Fibroblast of skin of right quadriceps (primary cell): ENCODE data around the gene OAS3.
"Not testable (repeated sequence)": the region's sequence is repeated elsewhere in the genome, so short reads cannot be mapped to it uniquely, and the experiment has no call there.

Source experiments
- DNase-seq: peaks from one replicate; pipeline ENCODE4 v3.0.0-alpha.2; 2013

The OAS3 gene

DNA sequence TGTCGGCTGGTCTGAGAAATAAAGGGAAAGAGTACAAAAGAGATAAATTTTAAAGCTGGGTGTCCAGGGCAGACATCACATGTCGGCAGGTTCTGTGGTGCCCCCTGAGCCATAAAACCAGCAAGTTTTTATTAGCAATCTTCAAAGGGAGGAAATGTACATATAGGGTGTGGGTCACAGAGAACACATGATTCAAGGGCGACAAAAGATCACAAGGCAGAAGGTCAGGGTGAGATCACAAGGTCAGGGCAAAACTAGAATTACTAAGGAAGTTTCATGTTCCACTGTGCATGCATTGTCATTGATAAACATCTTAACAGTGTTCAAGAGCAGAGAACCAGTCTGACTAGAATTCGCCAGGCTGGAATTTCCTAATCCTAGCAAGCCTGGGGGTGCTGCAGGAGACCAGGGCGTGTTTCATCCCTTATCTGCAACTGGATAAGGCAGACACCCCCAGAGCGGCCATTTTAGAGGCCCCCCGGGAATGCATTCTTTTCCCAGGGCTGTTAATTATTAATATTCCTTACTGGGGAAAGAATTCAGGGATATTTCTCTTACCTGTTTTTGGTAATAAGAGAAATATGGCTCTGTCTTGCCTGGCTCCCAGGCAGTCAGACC is 11.7 kb upstream of the OAS3 start:
- not testable (repeated sequence) for DNase-seq

DNA sequence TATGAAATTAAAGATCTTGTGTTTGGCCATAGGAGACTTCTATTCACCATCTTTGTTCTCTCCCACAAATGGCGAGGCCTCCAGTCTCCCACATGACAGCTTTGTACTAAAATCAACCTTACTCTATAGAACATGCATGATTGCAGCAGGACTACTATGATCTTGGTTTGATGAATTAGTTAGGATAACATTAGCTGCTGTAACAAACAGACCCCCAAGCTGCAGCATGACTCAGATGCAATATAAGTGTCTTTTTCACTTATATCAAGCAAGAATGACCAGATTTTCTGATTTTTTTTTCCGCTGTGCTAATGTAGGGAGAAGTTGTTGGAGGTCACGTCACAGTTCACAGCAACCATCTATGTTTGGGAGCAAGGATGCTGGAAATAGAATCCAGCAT is 10.8 kb upstream of the OAS3 start:
- DNase-seq = no peak

- no peak for DNase-seq
Measured at GRCh38 chr12:112927925-112928324, 10.3 kb upstream of the OAS3 start.

DNA sequence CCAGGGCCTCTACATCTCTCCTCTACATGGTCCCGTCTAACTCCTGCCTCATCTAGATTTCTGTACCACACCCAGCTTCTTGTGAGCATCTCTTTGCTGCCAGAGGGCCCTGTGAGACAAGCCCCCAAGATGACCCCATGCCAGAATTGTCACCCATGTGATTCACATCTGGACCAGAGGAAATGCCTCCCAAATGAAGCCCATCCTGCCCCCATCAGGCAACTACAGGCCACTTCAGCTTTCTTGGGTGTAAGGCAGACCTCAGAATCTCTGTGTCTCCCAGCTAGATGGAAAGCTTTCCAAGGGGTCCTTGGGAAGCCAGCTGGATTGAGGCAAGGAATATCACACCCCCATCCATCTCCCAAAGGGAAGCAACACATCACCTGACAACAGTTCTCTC is 9.3 kb upstream of the OAS3 start:
- no peak for DNase-seq

GRCh38 chr12:112929715-112930114 is 8.6 kb upstream of the OAS3 start:
- DNase-seq = no peak

GRCh38 chr12:112930350-112930749 is 7.9 kb upstream of the OAS3 start:
- DNase-seq = no peak

DNA sequence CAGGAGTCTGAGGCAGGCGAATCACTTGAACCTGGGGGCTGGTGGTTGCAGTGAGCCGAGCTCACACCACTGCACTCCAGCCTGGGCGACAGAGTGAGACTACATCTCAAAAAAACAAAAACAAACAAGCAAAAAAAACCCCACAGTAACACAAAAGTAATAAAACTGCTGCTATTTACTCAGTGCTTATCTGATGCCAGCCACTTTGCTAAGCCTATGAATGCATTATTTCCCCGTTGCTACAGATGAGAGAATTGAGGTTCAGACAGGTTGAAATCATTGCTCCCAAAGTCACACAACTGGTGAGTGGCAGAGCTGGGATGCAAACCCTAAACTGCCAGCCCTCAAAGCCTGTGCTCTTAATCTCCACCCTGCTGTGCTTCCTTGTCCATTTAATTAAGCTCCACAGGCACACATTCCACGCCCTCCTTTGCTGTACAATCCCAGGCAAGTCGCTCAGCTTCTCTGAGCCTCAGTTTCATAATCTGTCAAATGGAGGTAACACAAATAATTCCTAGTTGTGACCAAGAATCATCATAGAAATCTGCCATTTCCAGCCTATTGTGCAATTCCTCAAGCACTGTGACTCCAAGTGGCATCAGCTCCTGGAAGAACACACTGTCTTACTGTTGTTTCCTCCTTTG is 5.7 kb upstream of the OAS3 start:
- no peak for DNase-seq

DNA sequence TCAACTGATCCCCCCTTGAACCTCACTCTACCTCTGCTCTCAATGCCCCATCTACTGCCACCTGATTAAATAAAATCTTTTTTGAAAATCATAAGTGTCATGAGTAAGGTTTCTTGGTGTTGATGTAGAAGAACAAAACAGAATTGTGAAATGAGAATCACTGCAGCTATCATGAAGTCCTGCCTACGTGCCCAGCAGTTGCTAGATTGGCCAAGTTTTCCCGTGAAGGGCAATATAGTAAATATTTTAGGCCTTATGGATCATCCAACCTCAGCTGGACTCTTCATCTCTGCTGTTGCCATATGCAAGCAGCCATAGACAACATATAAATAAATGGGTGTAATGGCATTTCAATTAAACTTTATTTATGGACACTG is 5.2 kb upstream of the OAS3 start:
- DNase-seq = no peak

DNA sequence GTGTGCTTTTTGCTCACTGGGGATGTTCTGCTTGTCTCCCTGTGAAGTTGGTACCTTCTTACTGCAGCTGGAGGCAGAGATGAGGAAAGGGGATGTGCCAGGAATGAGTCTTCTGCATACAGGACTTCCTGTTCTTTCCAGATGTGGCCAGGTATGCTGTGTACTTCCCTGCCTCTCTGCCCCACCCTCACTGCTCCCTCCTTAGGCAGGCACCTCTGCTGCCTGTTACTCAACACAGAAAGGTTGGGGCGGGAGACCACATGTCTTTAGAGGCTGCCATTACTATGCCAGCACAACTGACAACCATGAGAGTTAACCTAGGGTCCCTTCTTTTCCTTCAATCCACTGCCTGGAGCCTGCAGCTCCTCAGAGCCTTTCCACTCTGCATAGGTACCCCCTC is 2.0 kb upstream of the OAS3 start:
- no peak for DNase-seq

- DNase-seq = no peak
Measured at GRCh38 chr12:112936927-112937326, 1.3 kb upstream of the OAS3 start.

DNA sequence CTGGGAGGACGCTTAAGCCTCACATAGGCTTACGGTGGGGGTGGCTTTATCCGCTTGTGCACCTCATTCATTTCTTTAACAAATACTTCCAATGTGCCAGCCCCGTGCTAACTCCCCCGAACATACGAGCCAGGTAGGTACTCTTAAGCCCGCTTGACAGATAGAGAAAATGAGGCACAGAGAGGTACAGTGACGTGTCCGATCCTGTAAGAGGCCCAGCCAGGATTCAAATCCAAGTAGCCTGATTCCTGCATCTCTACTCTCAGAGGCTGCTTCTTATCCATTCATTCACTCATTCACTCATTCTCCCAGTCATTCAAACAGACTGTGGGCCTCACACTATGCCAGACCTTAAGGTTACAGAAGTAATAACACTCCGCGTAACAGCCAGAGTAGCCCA is 477 bp downstream of the OAS3 start:
- no peak for DNase-seq

GRCh38 chr12:112939761-112940381 is 1.6 kb downstream of the OAS3 start:
- no peak for DNase-seq

DNA sequence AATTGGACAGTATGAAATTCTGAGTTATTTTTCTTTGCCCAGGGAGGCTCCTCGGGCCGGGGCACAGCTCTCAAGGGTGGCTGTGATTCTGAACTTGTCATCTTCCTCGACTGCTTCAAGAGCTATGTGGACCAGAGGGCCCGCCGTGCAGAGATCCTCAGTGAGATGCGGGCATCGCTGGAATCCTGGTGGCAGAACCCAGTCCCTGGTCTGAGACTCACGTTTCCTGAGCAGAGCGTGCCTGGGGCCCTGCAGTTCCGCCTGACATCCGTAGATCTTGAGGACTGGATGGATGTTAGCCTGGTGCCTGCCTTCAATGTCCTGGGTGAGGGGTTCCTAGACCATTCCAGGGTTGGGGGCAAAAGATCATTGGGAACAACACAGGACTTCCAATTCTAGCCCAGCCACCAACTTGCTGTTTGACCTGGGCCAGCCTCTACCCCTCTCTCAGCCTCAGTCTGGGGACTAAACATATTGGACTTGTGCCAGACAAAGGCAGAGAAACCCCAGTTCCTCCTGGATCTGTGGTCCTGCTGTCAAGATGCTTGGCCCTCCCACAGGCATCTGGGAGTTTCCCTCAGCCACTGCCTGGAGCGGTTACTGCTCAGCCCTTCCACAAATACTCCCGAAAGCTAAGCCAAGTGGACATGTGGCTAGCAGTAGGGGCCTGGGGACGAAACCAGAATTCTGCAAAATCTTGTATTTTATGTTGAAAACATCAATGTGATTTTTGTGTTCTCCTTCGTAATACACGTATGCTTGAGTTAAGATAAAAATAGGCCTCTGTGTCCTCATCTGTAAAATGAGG is 3.5 kb downstream of the OAS3 start:
- no peak for DNase-seq

- DNase-seq = no peak
Measured at GRCh38 chr12:112942572-112942971, 4.3 kb downstream of the OAS3 start.

DNA sequence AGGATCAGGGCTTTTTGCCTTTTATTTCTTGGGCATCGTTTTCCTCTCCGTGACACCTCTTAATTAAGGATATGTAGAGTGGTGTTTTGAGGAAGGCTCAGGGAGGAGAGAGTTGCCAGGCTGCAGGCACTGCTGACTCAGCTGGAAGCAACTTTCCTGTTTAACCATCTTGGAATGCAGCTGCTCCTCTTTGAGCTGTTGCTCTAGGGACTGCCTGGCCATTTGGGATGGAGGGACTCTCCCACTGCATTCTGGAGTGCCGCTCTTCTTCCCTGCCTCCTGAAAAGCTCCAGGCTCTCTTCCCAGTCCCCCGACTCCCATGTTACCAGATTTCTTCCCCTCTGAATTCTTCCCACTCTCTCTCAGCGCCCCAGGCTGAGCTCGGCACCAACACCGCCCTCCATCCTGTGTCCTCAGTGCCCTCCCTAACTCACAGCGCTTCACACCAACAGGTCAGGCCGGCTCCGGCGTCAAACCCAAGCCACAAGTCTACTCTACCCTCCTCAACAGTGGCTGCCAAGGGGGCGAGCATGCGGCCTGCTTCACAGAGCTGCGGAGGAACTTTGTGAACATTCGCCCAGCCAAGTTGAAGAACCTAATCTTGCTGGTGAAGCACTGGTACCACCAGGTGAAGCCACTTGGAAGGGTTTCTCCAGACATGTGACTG is 5.9 kb downstream of the OAS3 start:
- no peak for DNase-seq

GRCh38 chr12:112945515-112945914 is 7.2 kb downstream of the OAS3 start:
- DNase-seq = no peak

DNA sequence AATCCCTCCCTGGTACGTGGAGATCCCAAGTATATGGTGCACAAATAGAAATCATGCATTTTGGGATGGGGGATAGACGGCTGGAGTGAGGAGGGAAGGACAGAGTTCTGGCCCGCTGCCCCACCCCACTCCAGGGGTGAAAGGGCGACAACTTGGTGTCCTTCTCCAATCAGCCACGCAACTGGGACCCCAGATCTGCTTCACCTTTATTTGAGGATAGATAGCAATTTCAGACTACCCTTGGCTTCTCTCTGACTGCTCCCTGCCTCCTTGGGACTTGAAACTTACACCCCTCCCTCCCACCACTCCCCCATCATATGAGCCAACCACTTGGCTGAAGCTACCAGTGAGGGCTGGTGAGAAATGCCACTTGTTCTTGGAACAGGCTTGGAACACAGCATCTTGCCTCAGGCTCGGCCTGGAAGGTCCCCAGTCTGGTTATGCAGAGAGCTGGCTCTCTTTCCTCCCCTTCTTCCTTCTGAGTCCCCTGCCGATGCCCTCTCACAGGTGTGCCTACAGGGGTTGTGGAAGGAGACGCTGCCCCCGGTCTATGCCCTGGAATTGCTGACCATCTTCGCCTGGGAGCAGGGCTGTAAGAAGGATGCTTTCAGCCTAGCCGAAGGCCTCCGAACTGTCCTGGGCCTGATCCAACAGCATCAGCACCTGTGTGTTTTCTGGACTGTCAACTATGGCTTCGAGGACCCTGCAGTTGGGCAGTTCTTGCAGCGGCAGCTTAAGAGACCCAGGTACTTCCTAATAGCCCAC is 8.1 kb downstream of the OAS3 start:
- no peak for DNase-seq

GRCh38 chr12:112947314-112947713 is 9.0 kb downstream of the OAS3 start:
- DNase-seq = no peak

DNA sequence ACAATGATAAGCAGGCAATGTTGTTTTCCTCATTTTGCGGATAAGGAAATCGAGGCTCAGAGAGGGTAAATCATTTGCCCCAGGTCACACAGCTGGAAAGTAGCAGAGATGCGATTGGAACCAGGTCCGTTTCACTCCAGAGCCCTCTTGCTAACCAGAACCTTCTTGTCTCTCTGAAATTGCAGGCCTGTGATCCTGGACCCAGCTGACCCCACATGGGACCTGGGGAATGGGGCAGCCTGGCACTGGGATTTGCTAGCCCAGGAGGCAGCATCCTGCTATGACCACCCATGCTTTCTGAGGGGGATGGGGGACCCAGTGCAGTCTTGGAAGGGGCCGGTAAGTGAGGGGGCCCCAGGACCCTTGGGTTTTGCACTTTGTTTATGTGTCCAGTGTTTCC is 9.5 kb downstream of the OAS3 start:
- no peak for DNase-seq

DNA sequence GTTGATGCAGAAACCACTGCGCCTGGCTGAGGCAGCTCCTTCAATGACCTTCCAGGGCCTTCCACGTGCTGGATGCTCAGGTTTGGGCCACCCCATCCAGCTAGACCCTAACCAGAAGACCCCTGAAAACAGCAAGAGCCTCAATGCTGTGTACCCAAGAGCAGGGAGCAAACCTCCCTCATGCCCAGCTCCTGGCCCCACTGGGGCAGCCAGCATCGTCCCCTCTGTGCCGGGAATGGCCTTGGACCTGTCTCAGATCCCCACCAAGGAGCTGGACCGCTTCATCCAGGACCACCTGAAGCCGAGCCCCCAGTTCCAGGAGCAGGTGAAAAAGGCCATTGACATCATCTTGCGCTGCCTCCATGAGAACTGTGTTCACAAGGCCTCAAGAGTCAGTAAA is 10.5 kb downstream of the OAS3 start:
- DNase-seq = no peak

DNA sequence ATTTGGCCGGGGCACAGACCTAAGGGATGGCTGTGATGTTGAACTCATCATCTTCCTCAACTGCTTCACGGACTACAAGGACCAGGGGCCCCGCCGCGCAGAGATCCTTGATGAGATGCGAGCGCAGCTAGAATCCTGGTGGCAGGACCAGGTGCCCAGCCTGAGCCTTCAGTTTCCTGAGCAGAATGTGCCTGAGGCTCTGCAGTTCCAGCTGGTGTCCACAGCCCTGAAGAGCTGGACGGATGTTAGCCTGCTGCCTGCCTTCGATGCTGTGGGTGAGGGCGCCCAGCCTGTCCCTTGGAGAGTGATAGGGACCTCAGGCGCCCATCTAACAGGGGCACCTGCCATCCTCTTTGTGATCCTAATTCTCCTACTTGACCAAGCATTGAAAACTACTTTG is 12.4 kb downstream of the OAS3 start:
- DNase-seq = no peak

- DNase-seq = not testable (repeated sequence)
Measured at GRCh38 chr12:112957125-112957524, 18.9 kb downstream of the OAS3 start.

DNA sequence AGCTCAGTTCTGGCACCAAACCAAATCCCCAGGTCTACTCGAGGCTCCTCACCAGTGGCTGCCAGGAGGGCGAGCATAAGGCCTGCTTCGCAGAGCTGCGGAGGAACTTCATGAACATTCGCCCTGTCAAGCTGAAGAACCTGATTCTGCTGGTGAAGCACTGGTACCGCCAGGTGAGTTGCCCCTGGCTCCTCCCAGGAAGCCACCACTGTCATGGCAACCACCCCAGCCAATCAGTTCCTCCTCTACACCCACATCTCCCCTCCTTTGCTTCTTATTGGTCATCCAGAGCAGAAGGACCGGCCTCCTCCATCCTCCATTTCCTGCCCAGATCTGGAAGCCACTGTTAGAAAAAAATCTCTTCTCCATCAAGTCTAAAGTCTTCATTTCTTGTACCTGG is 22.8 kb downstream of the OAS3 start:
- DNase-seq = no peak
